ENCODE measurements around the gene RTKN. TPM values are rescaled to one million over a fixed set of nuclear protein-coding genes. Genes with fewer than 3 reads are reported as not detected.

Gene RTKN
- total and polyA plus RNA-seq, 5 donors from 2014 or later: 0.34 to 0.39 (median 0.34) TPM; not detected in 2

DNA sequence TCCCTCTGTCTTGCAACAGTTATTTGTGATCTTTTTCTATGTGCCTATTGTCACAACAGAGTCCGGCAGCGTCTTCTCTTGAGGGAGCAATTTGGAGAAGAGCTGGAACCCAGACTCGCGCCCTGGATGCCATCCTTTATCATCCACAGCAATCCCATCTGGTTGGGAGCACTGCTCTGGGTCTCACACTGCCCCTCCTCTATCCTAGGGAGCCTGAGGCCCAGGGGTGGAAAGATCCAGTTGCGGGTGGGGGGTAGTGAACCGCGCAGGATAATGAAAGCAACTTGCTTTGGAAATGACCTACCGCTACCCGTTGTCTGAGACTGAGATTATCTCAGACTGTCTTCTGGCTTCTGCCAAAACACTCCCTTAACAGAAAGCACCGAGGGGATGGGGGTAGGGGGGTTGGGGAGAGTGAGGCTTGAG lies 17.2 kb upstream of the RTKN start:
- no peak for ATAC-seq (ENCODE audit: low read depth in 2 of 2)
- Histone ChIP-seq H3K36me3 (ENCODE audit: control insufficient read depth, insufficient read depth, low read length) (peaks cover 6% of the 10 kb centered on the region), H3K27me3 (ENCODE audit: control insufficient read depth, insufficient read depth, low read length) (no peaks in the 10 kb centered on the region), H3K9me3 (ENCODE audit: control insufficient read depth in 2 of 2, low read length in 2 of 2) (no peaks in the 10 kb centered on the region), H3K27ac (ENCODE audit: insufficient read depth, low read length, poor library complexity, severe bottlenecking) (peak overlapping the region; percentile 99), H3K4me1 (ENCODE audit: control insufficient read depth, insufficient read depth, low read length, poor library complexity, severe bottlenecking) (peaks cover 42% of the 10 kb centered on the region), H3K4me3 (ENCODE audit: low read depth, low read length) (peak overlapping the region; percentile 94)
- DNase-seq: peak in 1 of 3 donors; percentile 38
- H3K9me3 Mint-ChIP-seq: peaks cover 0 to 2% (median 0%) of the 10 kb centered on the region in 7 donors
- H3K27ac Mint-ChIP-seq: peak overlapping the region; percentile 99 to 100 (median 99)
- peaks cover 15 to 70% (median 37%) of the 10 kb centered on the region in 4 donors for H3K4me1 Mint-ChIP-seq
- peaks cover 4% of the 10 kb centered on the region for H3K36me3 Mint-ChIP-seq
- peaks cover 4% of the 10 kb centered on the region for H3K27me3 Mint-ChIP-seq
- H3K4me3 Mint-ChIP-seq: peak overlapping the region; percentile 95 to 98 (median 97)

DNA sequence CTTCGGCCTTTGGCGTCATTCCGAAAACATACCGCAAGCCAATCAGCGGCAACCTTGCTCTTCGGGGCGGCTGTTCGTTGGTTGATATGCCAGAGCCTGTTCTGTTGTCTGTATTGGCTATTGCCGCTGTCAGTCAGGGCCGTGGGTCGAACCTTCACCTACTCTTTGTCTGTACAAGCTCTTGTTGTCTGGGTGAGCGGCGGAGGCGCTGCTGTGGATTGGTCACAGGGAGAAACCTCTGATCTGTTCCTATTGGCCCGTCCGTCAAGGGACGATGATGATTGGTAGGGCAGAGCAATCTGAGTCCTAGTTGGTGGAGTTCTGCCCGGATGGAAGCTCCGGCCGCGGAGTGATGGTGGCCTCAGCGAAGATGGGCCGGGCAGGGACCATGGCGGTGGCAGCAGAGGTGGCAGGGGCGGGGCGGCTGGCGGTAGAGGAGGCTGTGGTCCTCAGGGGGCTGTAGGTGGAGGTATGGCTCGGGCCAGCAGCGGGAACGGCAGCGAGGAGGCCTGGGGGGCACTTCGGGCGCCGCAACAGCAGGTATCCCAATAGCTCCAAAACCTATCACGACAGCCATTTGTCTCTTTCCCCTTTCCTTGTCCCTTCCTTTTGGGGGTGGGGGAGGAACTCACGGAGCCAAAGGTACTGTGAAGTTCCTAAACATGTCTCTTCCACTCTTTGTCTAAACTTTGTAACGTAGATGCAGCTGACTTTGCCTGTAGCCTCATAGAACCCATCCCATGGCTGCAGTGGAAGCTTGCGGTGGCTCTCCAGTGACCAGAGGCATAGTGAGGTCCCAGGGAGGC lies 16.6 kb upstream of the RTKN start, which contains the start of gene WBP1:
Gene WBP1 (plus strand): TSS at position 307 of the 806 bp plus-strand sequence. CDS start 165 bp downstream, at position 472.
- Mint-ChIP-seq H3K36me3 (peaks cover 4% of the 10 kb centered on the region), H3K27me3 (peaks cover 4% of the 10 kb centered on the region), H3K4me3 (peak within 1 kb of the TSS; percentile 95 to 98 (median 97)), H3K9me3 (peaks cover 0 to 2% (median 0%) of the 10 kb centered on the region in 7 donors), H3K27ac (peak within 1 kb of the TSS; percentile 99 to 100 (median 99)), H3K4me1 (peaks cover 15 to 68% (median 36%) of the 10 kb centered on the region in 4 donors)
- H3K9me3 ChIP-seq (ENCODE audit: control insufficient read depth in 2 of 2, low read length in 2 of 2): no peaks in the 10 kb centered on the region
- DNase-seq (peak; percentile 100), ATAC-seq (ENCODE audit: low read depth in 2 of 2) (peak; percentile 87 to 88)
- peaks cover 41% of the 10 kb centered on the region for H3K4me1 ChIP-seq (ENCODE audit: control insufficient read depth, insufficient read depth, low read length, poor library complexity, severe bottlenecking)
- peaks cover 6% of the 10 kb centered on the region for H3K36me3 ChIP-seq (ENCODE audit: control insufficient read depth, insufficient read depth, low read length)
- no peaks in the 10 kb centered on the region for H3K27me3 ChIP-seq (ENCODE audit: control insufficient read depth, insufficient read depth, low read length)
- peak within 1 kb of the TSS; percentile 94 for H3K4me3 ChIP-seq (ENCODE audit: low read depth, low read length)
- peak within 1 kb of the TSS; percentile 99 for H3K27ac ChIP-seq (ENCODE audit: insufficient read depth, low read length, poor library complexity, severe bottlenecking)

DNA sequence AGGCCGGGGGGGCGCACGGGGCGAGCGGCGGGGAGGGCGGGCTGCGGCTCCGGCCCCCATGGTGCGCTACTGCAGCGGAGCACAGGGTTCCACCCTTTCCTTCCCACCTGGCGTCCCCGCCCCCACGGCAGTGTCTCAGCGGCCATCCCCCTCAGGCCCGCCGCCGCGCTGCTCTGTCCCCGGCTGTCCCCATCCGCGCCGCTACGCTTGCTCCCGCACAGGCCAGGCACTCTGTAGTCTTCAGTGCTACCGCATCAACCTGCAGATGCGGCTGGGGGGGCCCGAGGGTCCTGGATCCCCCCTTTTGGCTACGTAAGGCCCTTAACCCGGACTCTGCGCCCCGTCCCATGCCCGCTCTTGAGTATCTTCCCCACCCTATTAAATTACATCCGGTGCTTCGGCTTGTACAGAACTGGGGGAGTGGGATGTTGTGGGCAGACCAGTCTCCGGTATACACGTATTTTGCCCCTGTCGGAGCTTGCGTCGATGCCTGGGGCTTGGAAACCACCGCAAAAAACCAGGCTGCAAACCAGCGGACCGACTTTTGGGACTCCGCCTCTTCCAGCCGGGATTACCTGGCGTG lies 15.9 kb upstream of the RTKN start:
- peak overlapping the region; percentile 94 for H3K4me3 ChIP-seq (ENCODE audit: low read depth, low read length)
- peaks cover 4% of the 10 kb centered on the region for H3K27me3 Mint-ChIP-seq
- peaks cover 4% of the 10 kb centered on the region for H3K36me3 ChIP-seq (ENCODE audit: control insufficient read depth, insufficient read depth, low read length)
- peak overlapping the region; percentile 95 to 98 (median 97) for H3K4me3 Mint-ChIP-seq
- H3K27me3 ChIP-seq (ENCODE audit: control insufficient read depth, insufficient read depth, low read length): no peaks in the 10 kb centered on the region
- peak overlapping the region; percentile 99 for H3K27ac ChIP-seq (ENCODE audit: insufficient read depth, low read length, poor library complexity, severe bottlenecking)
- peaks cover 45% of the 10 kb centered on the region for H3K4me1 ChIP-seq (ENCODE audit: control insufficient read depth, insufficient read depth, low read length, poor library complexity, severe bottlenecking)
- peak overlapping the region; percentile 99 to 100 (median 99) for H3K27ac Mint-ChIP-seq
- DNase-seq: peak in 2 of 3 donors; percentile 73 to 89
- peaks cover 4% of the 10 kb centered on the region for H3K36me3 Mint-ChIP-seq
- peak; percentile 28 to 29 for ATAC-seq (ENCODE audit: low read depth in 2 of 2)
- H3K9me3 Mint-ChIP-seq: peaks cover 0 to 2% (median 0%) of the 10 kb centered on the region in 7 donors
- H3K4me1 Mint-ChIP-seq: peaks cover 15 to 68% (median 40%) of the 10 kb centered on the region in 4 donors
- no peaks in the 10 kb centered on the region for H3K9me3 ChIP-seq (ENCODE audit: control insufficient read depth in 2 of 2, low read length in 2 of 2)

DNA sequence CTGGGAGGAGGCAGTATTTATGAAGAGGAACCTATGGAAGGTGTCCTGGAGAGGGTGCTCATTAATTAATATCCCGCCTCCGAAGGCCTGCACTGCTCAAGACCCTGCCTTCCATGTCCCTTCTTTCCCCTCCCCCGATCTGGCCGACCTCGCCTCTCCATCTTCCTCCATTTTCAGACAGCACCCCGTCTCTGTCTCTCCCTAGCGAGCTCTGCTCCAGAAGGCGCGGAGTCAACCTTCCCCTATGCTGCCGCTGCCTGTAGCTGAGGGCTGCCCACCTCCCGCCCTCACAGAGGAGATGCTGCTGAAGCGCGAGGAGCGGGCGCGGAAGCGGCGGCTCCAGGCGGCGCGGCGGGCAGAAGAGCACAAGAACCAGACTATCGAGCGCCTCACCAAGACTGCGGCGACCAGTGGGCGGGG lies 15.4 kb upstream of the RTKN start:
- peaks cover 4% of the 10 kb centered on the region for H3K36me3 Mint-ChIP-seq
- DNase-seq (no peak), ATAC-seq (ENCODE audit: low read depth in 2 of 2) (no peak)
- peak overlapping the region; percentile 95 to 98 (median 97) for H3K4me3 Mint-ChIP-seq
- H3K4me3 ChIP-seq (ENCODE audit: low read depth, low read length): peak overlapping the region; percentile 90
- H3K27ac Mint-ChIP-seq: peak overlapping the region; percentile 97 to 99 (median 99)
- peaks cover 50% of the 10 kb centered on the region for H3K4me1 ChIP-seq (ENCODE audit: control insufficient read depth, insufficient read depth, low read length, poor library complexity, severe bottlenecking)
- H3K27me3 ChIP-seq (ENCODE audit: control insufficient read depth, insufficient read depth, low read length): no peaks in the 10 kb centered on the region
- H3K9me3 Mint-ChIP-seq: peaks cover 0 to 2% (median 0%) of the 10 kb centered on the region in 7 donors
- peaks cover 4% of the 10 kb centered on the region for H3K27me3 Mint-ChIP-seq
- peak overlapping the region; percentile 99 for H3K27ac ChIP-seq (ENCODE audit: insufficient read depth, low read length, poor library complexity, severe bottlenecking)
- peaks cover 2% of the 10 kb centered on the region for H3K36me3 ChIP-seq (ENCODE audit: control insufficient read depth, insufficient read depth, low read length)
- peaks cover 20 to 73% (median 45%) of the 10 kb centered on the region in 4 donors for H3K4me1 Mint-ChIP-seq
- H3K9me3 ChIP-seq (ENCODE audit: control insufficient read depth in 2 of 2, low read length in 2 of 2): no peaks in the 10 kb centered on the region

DNA sequence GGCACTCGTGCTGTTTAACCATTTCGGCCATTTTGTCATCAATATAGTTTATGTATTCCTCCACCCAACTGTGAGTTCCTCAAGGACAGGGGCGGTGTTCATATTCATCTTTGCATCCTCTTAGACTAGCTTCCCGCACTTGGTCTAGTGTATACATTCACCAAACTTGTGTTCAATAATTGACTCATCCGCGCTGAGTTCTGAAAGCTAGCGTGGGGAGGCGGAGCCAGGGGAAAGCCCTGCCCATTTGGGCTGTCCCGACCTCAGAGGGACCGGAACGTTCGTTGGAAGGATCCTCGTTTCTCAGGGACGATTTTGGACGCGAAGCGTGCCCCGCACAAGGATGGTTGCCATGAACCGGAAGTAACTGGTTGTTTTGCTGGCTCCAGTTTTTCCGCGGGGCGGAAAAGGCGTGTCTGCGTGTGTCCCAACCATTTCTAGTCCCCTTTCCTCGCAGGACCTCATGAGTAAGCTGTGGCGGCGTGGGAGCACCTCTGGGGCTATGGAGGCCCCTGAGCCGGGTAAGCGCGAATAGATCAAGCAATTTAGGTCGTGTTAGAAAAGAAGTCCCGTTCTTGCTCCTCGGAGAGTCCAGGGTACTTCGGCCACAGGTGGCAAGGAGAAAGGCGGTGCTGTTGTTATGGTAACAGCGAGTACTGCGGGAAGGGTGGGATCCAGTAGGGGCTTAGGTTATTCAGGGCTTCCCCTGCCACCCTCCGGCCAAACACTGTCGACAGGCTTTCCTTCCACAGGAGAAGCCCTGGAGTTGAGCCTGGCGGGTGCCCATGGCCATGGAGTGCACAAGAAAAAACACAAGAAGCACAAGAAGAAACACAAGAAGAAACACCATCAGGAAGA lies 13.1 kb upstream of the RTKN start, which contains the start of gene INO80B:
Gene INO80B (plus strand): TSS at position 434 of the 858 bp plus-strand sequence. CDS start 30 bp downstream, at position 464.
- H3K27ac Mint-ChIP-seq: peak within 1 kb of the TSS; percentile 97 to 99 (median 97)
- Histone ChIP-seq H3K9me3 (ENCODE audit: control insufficient read depth in 2 of 2, low read length in 2 of 2) (no peaks in the 10 kb centered on the region), H3K27me3 (ENCODE audit: control insufficient read depth, insufficient read depth, low read length) (no peaks in the 10 kb centered on the region), H3K27ac (ENCODE audit: insufficient read depth, low read length, poor library complexity, severe bottlenecking) (peak within 1 kb of the TSS; percentile 99), H3K4me3 (ENCODE audit: low read depth, low read length) (peak within 1 kb of the TSS; percentile 90), H3K36me3 (ENCODE audit: control insufficient read depth, insufficient read depth, low read length) (no peaks in the 10 kb centered on the region), H3K4me1 (ENCODE audit: control insufficient read depth, insufficient read depth, low read length, poor library complexity, severe bottlenecking) (peaks cover 50% of the 10 kb centered on the region)
- H3K9me3 Mint-ChIP-seq: peaks cover 0 to 2% (median 0%) of the 10 kb centered on the region in 7 donors
- H3K36me3 Mint-ChIP-seq: peaks cover 4% of the 10 kb centered on the region
- peak; percentile 94 to 99 (median 98) for DNase-seq
- H3K4me3 Mint-ChIP-seq: peak within 1 kb of the TSS; percentile 95 to 98 (median 97)
- peaks cover 11% of the 10 kb centered on the region for H3K27me3 Mint-ChIP-seq
- peaks cover 20 to 68% (median 44%) of the 10 kb centered on the region in 4 donors for H3K4me1 Mint-ChIP-seq
- ATAC-seq (ENCODE audit: low read depth in 2 of 2): peak; percentile 40 to 48

DNA sequence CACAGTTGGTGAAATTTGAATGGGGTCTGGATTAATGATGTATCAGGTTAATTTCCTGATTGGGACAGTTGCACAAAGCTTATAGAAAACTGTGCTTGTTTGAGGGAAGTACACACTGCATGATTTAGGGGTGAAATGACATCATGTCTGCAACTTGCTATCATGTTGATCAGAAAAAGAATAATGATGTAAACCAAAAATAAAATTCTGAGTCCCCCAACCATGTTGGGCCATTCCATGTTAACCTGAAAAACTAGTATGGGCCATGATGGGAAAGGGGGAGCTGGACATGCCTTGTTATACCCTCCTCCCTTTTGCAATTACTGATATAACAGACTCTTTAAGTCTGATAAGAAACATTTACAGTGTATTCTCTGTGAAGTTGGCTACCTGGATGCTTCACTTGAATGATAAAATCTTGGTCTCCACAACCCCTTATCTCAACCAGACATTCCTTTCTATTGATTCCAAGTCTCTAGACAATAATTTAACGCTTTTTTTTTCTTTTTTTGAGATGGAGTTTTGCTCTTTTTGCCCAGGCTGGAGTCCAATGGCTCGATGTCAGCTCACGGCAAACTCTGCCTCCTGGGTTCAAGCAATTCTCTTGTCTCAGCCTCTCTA lies 8.9 kb upstream of the RTKN start:
- Histone ChIP-seq H3K4me1 (ENCODE audit: control insufficient read depth, insufficient read depth, low read length, poor library complexity, severe bottlenecking) (peaks cover 21% of the 10 kb centered on the region), H3K9me3 (ENCODE audit: control insufficient read depth in 2 of 2, low read length in 2 of 2) (no peaks in the 10 kb centered on the region), H3K36me3 (ENCODE audit: control insufficient read depth, insufficient read depth, low read length) (no peaks in the 10 kb centered on the region), H3K27ac (ENCODE audit: insufficient read depth, low read length, poor library complexity, severe bottlenecking) (no peak overlapping the region), H3K4me3 (ENCODE audit: low read depth, low read length) (no peak overlapping the region), H3K27me3 (ENCODE audit: control insufficient read depth, insufficient read depth, low read length) (no peaks in the 10 kb centered on the region)
- peaks cover 15 to 30% (median 23%) of the 10 kb centered on the region in 4 donors for H3K4me1 Mint-ChIP-seq
- DNase-seq (no peak), ATAC-seq (ENCODE audit: low read depth in 2 of 2) (no peak)
- peaks cover 0 to 3% (median 0%) of the 10 kb centered on the region in 7 donors for H3K9me3 Mint-ChIP-seq
- no peak overlapping the region for H3K27ac Mint-ChIP-seq
- H3K36me3 Mint-ChIP-seq: no peaks in the 10 kb centered on the region
- no peak overlapping the region for H3K4me3 Mint-ChIP-seq
- H3K27me3 Mint-ChIP-seq: peaks cover 20% of the 10 kb centered on the region

Measured in CD4-positive, CD25-positive, alpha-beta regulatory T cell (primary cell).